ENCODE measurements around the gene IGFBP7. TPM values are rescaled to one million over a fixed set of nuclear protein-coding genes. Genes with fewer than 3 reads are reported as not detected.

The IGFBP7 gene
- total RNA-seq, 1 experiment from 2014 or later, result 1,275 TPM

- in situ Hi-C loops (cut with HindIII; ENCODE audit: low pct_unique_long_range_greater_than_20kb, low sequenced_read_pairs), result no loop called here
- no peak for DNase-seq (ENCODE audit: low read depth)
These were observed 87.1 kb downstream of the IGFBP7 start for GRCh38 chr4:57023104-57023503.

GRCh38 chr4:57020467-57021101 is 89.6 kb downstream of the IGFBP7 start:
- DNase-seq (ENCODE audit: low read depth), result peak; percentile 15
- in situ Hi-C loops (cut with HindIII; ENCODE audit: low pct_unique_long_range_greater_than_20kb, low sequenced_read_pairs), result no loop called here

- in situ Hi-C loops (cut with HindIII; ENCODE audit: low pct_unique_long_range_greater_than_20kb, low sequenced_read_pairs), result no loop called here
These were observed 91.2 kb downstream of the IGFBP7 start for GRCh38 chr4:57018980-57019379.

GRCh38 chr4:57013543-57014120 is 96.6 kb downstream of the IGFBP7 start:
- no peak for DNase-seq (ENCODE audit: low read depth)
- in situ Hi-C loops (cut with HindIII; ENCODE audit: low pct_unique_long_range_greater_than_20kb, low sequenced_read_pairs), result no loop called here

More at GRCh38 chr4:57018980-57019379, 91.2 kb downstream of the IGFBP7 start:
- no peak for DNase-seq (ENCODE audit: low read depth)

- in situ Hi-C loops (cut with HindIII; ENCODE audit: low pct_unique_long_range_greater_than_20kb, low sequenced_read_pairs), result no loop called here
- no peak for DNase-seq (ENCODE audit: low read depth)
These were observed 110.4 kb downstream of the IGFBP7 start for GRCh38 chr4:56999751-57000150.

- no peak for DNase-seq (ENCODE audit: low read depth)
- in situ Hi-C loops (cut with HindIII; ENCODE audit: low pct_unique_long_range_greater_than_20kb, low sequenced_read_pairs), result no loop called here
These were observed 114.7 kb downstream of the IGFBP7 start for GRCh38 chr4:56995525-56995924.

- no peak for DNase-seq (ENCODE audit: low read depth)
- in situ Hi-C loops (cut with HindIII; ENCODE audit: low pct_unique_long_range_greater_than_20kb, low sequenced_read_pairs), result no loop called here
These were observed 119.9 kb downstream of the IGFBP7 start for GRCh38 chr4:56990109-56990905.

- in situ Hi-C loops (cut with HindIII; ENCODE audit: low pct_unique_long_range_greater_than_20kb, low sequenced_read_pairs), result no loop called here
- no peak for DNase-seq (ENCODE audit: low read depth)
These were observed 123.2 kb downstream of the IGFBP7 start for GRCh38 chr4:56986952-56987351.

GRCh38 chr4:56986192-56986591 is 124.0 kb downstream of the IGFBP7 start:
- in situ Hi-C loops (cut with HindIII; ENCODE audit: low pct_unique_long_range_greater_than_20kb, low sequenced_read_pairs), result no loop called here
- DNase-seq (ENCODE audit: low read depth), result no peak

GRCh38 chr4:56981795-56982201 is 128.4 kb downstream of the IGFBP7 start:
- in situ Hi-C loops (cut with HindIII; ENCODE audit: low pct_unique_long_range_greater_than_20kb, low sequenced_read_pairs), result no loop called here
- no peak for DNase-seq (ENCODE audit: low read depth)

Other genes with a start within 250 kb of the IGFBP7 start
- 5.9 and 6.8 TPM in 2 replicates for gene REST, start 202.5 kb downstream of the IGFBP7 start, total RNA-seq (2014; rRNA removed; shearing (Covaris generic); ENCODE audit: low replicate concordance)
- 8.7 and 11.9 TPM in 2 replicates for gene NOA1, start 132.8 kb downstream of the IGFBP7 start, total RNA-seq (2014; rRNA removed; shearing (Covaris generic); ENCODE audit: low replicate concordance)
- gene POLR2B, start 131.5 kb downstream of the IGFBP7 start, total RNA-seq (2014; rRNA removed; shearing (Covaris generic); ENCODE audit: low replicate concordance), result 37.4 and 62.0 TPM in 2 replicates